Fibroblast of the aortic adventitia (primary cell): ENCODE measurements around the gene CD180. TPM values are rescaled to one million over a fixed set of nuclear protein-coding genes. Genes with fewer than 3 reads are reported as not detected.
A peak's percentile ranks its signal among the peaks of the same experiment; 100 is the strongest.

Source experiments
- DNase-seq: peaks from one replicate; pipeline ENCODE4 v3.0.0-alpha.2; 2010; ENCODE audit warnings: low read depth
- H3K4me3 ChIP-seq: 2 replicates; pipeline ENCODE4 v1.5.1; 2011; ENCODE audit warnings: low read depth, mild to moderate bottlenecking, control low read depth, low read length, moderate library complexity
- CTCF ChIP-seq: IDR thresholded peaks from 2 replicates; pipeline ENCODE4 v1.5.1; 2011; ENCODE audit warnings: mild to moderate bottlenecking, low read length, control low read depth, inconsistent platforms; ENCODE audit not compliant: insufficient read depth
- total RNA-seq: library from RNA; depleted of rRNA; stranded (reverse); fragments of >200 nt; gene quantifications from 2 replicates; pipeline ENCODE4 v1.2.3, GENCODE V29; 2012; ENCODE audit warnings: low replicate concordance

Gene CD180
- total RNA-seq, 1 donor, result 0.09 TPM

- no peak for TF ChIP-seq CTCF
- no peak overlapping the region for H3K4me3 ChIP-seq
- DNase-seq, result peak; percentile 39
Observed at GRCh38 chr5:67147760-67148159, 48.8 kb downstream of the CD180 start.

GRCh38 chr5:67146981-67147380 is 49.6 kb downstream of the CD180 start:
- TF ChIP-seq CTCF, result no peak

GRCh38 chr5:67146574-67146973 is 50.0 kb downstream of the CD180 start:
- peak; percentile 31 for DNase-seq
- no peak for TF ChIP-seq CTCF
- H3K4me3 ChIP-seq, result no peak overlapping the region

More at GRCh38 chr5:67146981-67147380, 49.6 kb downstream of the CD180 start:
- H3K4me3 ChIP-seq, result no peak overlapping the region
- DNase-seq, result no peak

GRCh38 chr5:67144183-67144639 is 52.4 kb downstream of the CD180 start:
- no peak for DNase-seq
- H3K4me3 ChIP-seq, result no peak overlapping the region
- no peak for TF ChIP-seq CTCF

- DNase-seq, result no peak
- TF ChIP-seq CTCF, result no peak
- no peak overlapping the region for H3K4me3 ChIP-seq
Observed at GRCh38 chr5:67143549-67143948, 53.0 kb downstream of the CD180 start.

- no peak overlapping the region for H3K4me3 ChIP-seq
- DNase-seq, result no peak
- TF ChIP-seq CTCF, result no peak
Observed at GRCh38 chr5:67142816-67143215, 53.8 kb downstream of the CD180 start.

GRCh38 chr5:67141644-67142043 is 55.0 kb downstream of the CD180 start:
- TF ChIP-seq CTCF, result no peak
- no peak overlapping the region for H3K4me3 ChIP-seq
- DNase-seq, result no peak
